CD4-positive, alpha-beta T cell treated with Interleukin-6 for 4 hours (primary cell): ENCODE measurements around the gene RABGGTB.
"Not testable (repeated sequence)": the region's sequence is repeated elsewhere in the genome, so short reads cannot be mapped to it uniquely, and the experiment has no call there.

Experiments used
- DNase-seq: peaks from one replicate; pipeline ENCODE4 v3.0.0-alpha.2; 2020; ENCODE audit warnings: mixed read lengths

RABGGTB gene

GRCh38 chr1:75785983-75786853, at the start of gene RABGGTB:
TSS of gene RABGGTB (plus strand) at chr1:75786256. CDS start at chr1:75786272, 16 bp downstream.
- peak; percentile 93 for DNase-seq

- no peak for DNase-seq
Measured at GRCh38 chr1:75742047-75742625, 43.9 kb upstream of the RABGGTB start.

GRCh38 chr1:75745276-75745675, 40.8 kb upstream of the RABGGTB start:
- DNase-seq = no peak

- DNase-seq = not testable (repeated sequence)
Measured at GRCh38 chr1:75757210-75757609, 28.8 kb upstream of the RABGGTB start.

- DNase-seq = not testable (repeated sequence)
Measured at GRCh38 chr1:75758543-75758942, 27.5 kb upstream of the RABGGTB start.

- DNase-seq = no peak
Measured at GRCh38 chr1:75764057-75764655, 21.9 kb upstream of the RABGGTB start.

GRCh38 chr1:75765697-75766355, 20.2 kb upstream of the RABGGTB start:
- no peak for DNase-seq

GRCh38 chr1:75768016-75768415, 18.0 kb upstream of the RABGGTB start:
- no peak for DNase-seq

GRCh38 chr1:75770761-75771160, 15.3 kb upstream of the RABGGTB start:
- DNase-seq = no peak

GRCh38 chr1:75771978-75772377, 14.1 kb upstream of the RABGGTB start:
- no peak for DNase-seq

- not testable (repeated sequence) for DNase-seq
Measured at GRCh38 chr1:75777812-75778211, 8.2 kb upstream of the RABGGTB start.

GRCh38 chr1:75778694-75779093, 7.4 kb upstream of the RABGGTB start:
- DNase-seq = not testable (repeated sequence)

GRCh38 chr1:75780183-75780582, 5.9 kb upstream of the RABGGTB start:
- not testable (repeated sequence) for DNase-seq

- DNase-seq = not testable (repeated sequence)
Measured at GRCh38 chr1:75783920-75784319, 2.1 kb upstream of the RABGGTB start.

GRCh38 chr1:75785320-75785982, 605 bp upstream of the RABGGTB start:
- no peak for DNase-seq

GRCh38 chr1:75786901-75787493, 941 bp downstream of the RABGGTB start:
- DNase-seq = no peak

- no peak for DNase-seq
Measured at GRCh38 chr1:75787524-75787923, 1.5 kb downstream of the RABGGTB start.

GRCh38 chr1:75789988-75790387, 3.9 kb downstream of the RABGGTB start:
- DNase-seq = no peak

GRCh38 chr1:75791022-75791421, 5.0 kb downstream of the RABGGTB start:
- DNase-seq = no peak

GRCh38 chr1:75792091-75792490, 6.0 kb downstream of the RABGGTB start:
- DNase-seq = no peak

- DNase-seq = no peak
Measured at GRCh38 chr1:75794382-75794781, 8.3 kb downstream of the RABGGTB start.

GRCh38 chr1:75795703-75796193, 9.7 kb downstream of the RABGGTB start:
- no peak for DNase-seq
